Measurements from ENCODE around the gene FKBP7. TPM values are rescaled to one million over a fixed set of nuclear protein-coding genes. Genes with fewer than 3 reads are reported as not detected.

Gene FKBP7
- total and polyA plus RNA-seq, 2 of the 13 experiments (the other 11 are each of a cell fraction or from before 2014, with no cell fraction given) = 12.4 to 14.8 TPM

GRCh38 chr2:178478439-178479274, at the start of gene FKBP7 (continued):
- TF ChIP-seq EP300 (IDR thresholded peaks at IDR 0.05; ENCODE audit: low read depth in 2 of 2, low read length in 2 of 2) (0 out of 4 replicates have a peak, but pooled peaks of 1 of the 2 experiments have one; percentile 18), EP300 (CRISPR knock-in tag; IDR thresholded peaks at IDR 0.05; ENCODE audit: borderline replicate concordance) (no peak; the same call in 1 of the 2 replicates), NBN (conservative IDR thresholded peaks at IDR 0.05) (no peak), ZNF264 (CRISPR knock-in tag; IDR thresholded peaks at IDR 0.05) (peak; percentile 52; the same call in 1 of the 2 replicates), ELF1 (CRISPR knock-in tag; IDR thresholded peaks at IDR 0.05) (peak; percentile 40; the same call in 1 of the 2 replicates), ATF2 (CRISPR knock-in tag; IDR thresholded peaks at IDR 0.05) (peak; percentile 24; the same call in 1 of the 2 replicates), SAP130 (CRISPR knock-in tag; IDR thresholded peaks at IDR 0.05; ENCODE audit: low read depth) (peak; percentile 83), SMARCE1 (IDR thresholded peaks at IDR 0.05; ENCODE audit: borderline replicate concordance) (no peak), ARID2 (CRISPR knock-in tag; IDR thresholded peaks at IDR 0.05; ENCODE audit: borderline replicate concordance) (no peak), RFXAP (CRISPR knock-in tag; IDR thresholded peaks at IDR 0.05; ENCODE audit: borderline replicate concordance) (peak; percentile 82; the same call in 1 of the 2 replicates), ZNF143 (CRISPR knock-in tag; IDR thresholded peaks at IDR 0.05) (0 out of 2 replicates have a peak, but pooled peaks have one; percentile 18), NR2F2 (IDR thresholded peaks at IDR 0.05; ENCODE audit: borderline replicate concordance, low read depth) (no peak), ATF1 (CRISPR knock-in tag; IDR thresholded peaks at IDR 0.05) (peak; percentile 85), THYN1 (CRISPR knock-in tag; IDR thresholded peaks at IDR 0.05; ENCODE audit: borderline replicate concordance, low read depth) (no peak), MAF1 (CRISPR knock-in tag; IDR thresholded peaks at IDR 0.05; ENCODE audit: borderline replicate concordance) (0 out of 2 replicates have a peak, but pooled peaks have one; percentile 77), CSRNP1 (CRISPR knock-in tag; IDR thresholded peaks at IDR 0.05) (no peak; the same call in 1 of the 2 replicates), TGIF2 (CRISPR knock-in tag; IDR thresholded peaks at IDR 0.05) (no peak; the same call in 1 of the 2 replicates), MIXL1 (CRISPR knock-in tag; IDR thresholded peaks at IDR 0.05) (peak; percentile 51; the same call in 1 of the 2 replicates), ZNF672 (CRISPR knock-in tag; IDR thresholded peaks at IDR 0.05) (no peak), ZNF839 (CRISPR knock-in tag; IDR thresholded peaks at IDR 0.05; ENCODE audit: borderline replicate concordance) (no peak), MEF2D (CRISPR knock-in tag; IDR thresholded peaks at IDR 0.05) (no peak; the same call in 1 of the 2 replicates), SETDB1 (CRISPR knock-in tag; IDR thresholded peaks at IDR 0.05; ENCODE audit: borderline replicate concordance) (0 out of 2 replicates have a peak, but pooled peaks have one; percentile 64), ZSCAN21 (CRISPR knock-in tag; IDR thresholded peaks at IDR 0.05; ENCODE audit: borderline replicate concordance) (peak; percentile 48; the same call in 1 of the 2 replicates), ZMYM2 (CRISPR knock-in tag; IDR thresholded peaks at IDR 0.05) (peak; percentile 88)
- TF ChIP-seq, protein P1, sequence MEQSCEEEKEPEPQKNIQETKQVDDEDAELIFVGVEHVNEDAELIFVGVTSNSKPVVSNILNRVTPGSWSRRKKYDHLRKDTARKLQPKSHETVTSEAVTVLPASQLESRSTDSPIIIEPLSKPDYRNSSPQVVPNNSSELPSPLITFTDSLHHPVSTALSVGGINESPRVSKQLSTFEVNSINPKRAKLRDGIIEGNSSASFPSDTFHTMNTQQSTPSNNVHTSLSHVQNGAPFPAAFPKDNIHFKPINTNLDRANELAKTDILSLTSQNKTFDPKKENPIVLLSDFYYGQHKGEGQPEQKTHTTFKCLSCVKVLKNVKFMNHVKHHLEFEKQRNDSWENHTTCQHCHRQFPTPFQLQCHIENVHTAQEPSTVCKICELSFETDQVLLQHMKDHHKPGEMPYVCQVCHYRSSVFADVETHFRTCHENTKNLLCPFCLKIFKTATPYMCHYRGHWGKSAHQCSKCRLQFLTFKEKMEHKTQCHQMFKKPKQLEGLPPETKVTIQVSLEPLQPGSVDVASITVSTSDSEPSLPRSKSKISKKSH (CRISPR knock-in tag; IDR thresholded peaks at IDR 0.05; ENCODE audit: borderline replicate concordance) = peak; percentile 47; the same call in 1 of the 2 replicates
